Nucleus accumbens (tissue), 56 donors: Measurements from ENCODE around the gene OPRL1.

Experiments
- DNase-seq, 56 donors: peaks; one replicate each; lab custom pipeline; 2025; lab: John Stamatoyannopoulos, UW

The OPRL1 gene

GRCh38 chr20:64136004-64136710, 56.3 kb downstream of the OPRL1 start:
- DNase-seq: no peak

GRCh38 chr20:64137598-64138031, 57.7 kb downstream of the OPRL1 start:
- DNase-seq: no peak

- no peak for DNase-seq
Measured at GRCh38 chr20:64138276-64138815, 58.5 kb downstream of the OPRL1 start.

GRCh38 chr20:64139199-64140060, 59.5 kb downstream of the OPRL1 start:
- DNase-seq: no peak

- no peak for DNase-seq
Measured at GRCh38 chr20:64140061-64140931, 60.4 kb downstream of the OPRL1 start.

GRCh38 chr20:64140956-64141355, 61.1 kb downstream of the OPRL1 start:
- DNase-seq: no peak

GRCh38 chr20:64142590-64142989, 62.7 kb downstream of the OPRL1 start:
- DNase-seq: no peak

- DNase-seq: no peak
Measured at GRCh38 chr20:64143018-64143801, 63.3 kb downstream of the OPRL1 start.

- DNase-seq: no peak
Measured at GRCh38 chr20:64144144-64144912, 64.4 kb downstream of the OPRL1 start.

GRCh38 chr20:64145458-64146300, 65.8 kb downstream of the OPRL1 start:
- no peak for DNase-seq

GRCh38 chr20:64146301-64146935, 66.5 kb downstream of the OPRL1 start:
- DNase-seq: no peak

- peak in 2 of 56 donors; percentile 11 to 36 for DNase-seq
Measured at GRCh38 chr20:64146936-64147477, 67.1 kb downstream of the OPRL1 start.

- no peak for DNase-seq
Measured at GRCh38 chr20:64148581-64148980, 68.7 kb downstream of the OPRL1 start.

- no peak for DNase-seq
Measured at GRCh38 chr20:64149141-64149540, 69.3 kb downstream of the OPRL1 start.

GRCh38 chr20:64149809-64150560, 70.1 kb downstream of the OPRL1 start:
- no peak for DNase-seq
